Fibroblast of skin of right quadriceps (primary cell): ENCODE results near the gene INF2.

Experiments
- DNase-seq: peaks from one replicate; pipeline ENCODE4 v3.0.0-alpha.2; 2013

INF2 gene

DNA sequence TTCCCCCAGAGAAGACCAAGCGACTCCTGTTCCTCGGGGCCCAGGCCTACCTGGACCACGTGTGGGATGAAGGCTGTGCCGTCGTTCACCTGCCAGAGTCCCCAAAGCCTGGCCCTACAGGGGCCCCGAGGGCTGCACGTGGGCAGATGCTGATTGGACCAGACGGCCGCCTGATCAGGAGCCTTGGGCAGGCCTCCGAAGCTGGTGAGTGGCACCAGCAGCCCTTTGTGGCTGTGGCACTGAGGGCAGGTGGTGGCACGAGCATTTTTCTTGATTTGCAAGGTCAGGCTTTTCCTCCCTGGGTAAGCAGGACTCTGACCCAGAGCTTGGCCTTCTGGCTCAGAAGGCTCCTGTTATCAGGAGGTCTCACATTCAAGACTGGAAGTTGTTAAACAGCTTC, 66.2 kb downstream of the INF2 start:
- no peak for DNase-seq

DNA sequence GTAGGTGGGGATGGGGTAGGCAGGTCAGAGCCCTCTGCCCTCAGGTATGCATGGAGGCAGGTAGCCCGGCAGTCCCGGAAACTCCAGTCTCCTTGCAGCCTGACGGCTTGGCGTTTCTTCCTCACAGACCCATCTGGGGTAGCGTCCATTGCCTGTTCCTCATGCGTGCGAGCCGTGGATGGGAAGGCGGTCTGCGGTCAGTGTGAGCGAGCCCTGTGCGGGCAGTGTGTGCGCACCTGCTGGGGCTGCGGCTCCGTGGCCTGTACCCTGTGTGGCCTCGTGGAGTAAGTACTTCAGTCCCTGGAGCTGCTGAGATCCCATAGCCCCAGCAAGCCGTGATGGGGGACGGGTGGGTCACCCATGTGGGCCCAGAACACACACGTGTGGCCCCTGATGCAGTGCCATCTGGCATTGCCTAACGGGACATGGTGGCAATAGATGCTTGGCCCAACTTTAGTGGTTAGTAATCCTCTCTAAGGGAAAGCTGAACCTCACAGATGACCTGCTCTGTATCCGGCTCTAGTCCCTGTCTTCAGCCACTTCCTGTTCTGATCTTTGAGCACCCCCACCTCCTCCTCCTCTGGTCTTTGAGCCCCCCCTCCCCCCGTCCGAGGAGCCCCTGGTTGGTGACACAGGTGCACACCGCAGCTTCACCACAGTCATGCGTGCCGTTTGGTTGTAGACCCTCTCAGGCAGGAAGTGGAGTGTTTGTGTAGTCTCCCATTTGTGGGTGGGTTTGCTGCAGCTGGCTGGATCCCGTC, 67.2 kb downstream of the INF2 start:
- no peak for DNase-seq

DNA sequence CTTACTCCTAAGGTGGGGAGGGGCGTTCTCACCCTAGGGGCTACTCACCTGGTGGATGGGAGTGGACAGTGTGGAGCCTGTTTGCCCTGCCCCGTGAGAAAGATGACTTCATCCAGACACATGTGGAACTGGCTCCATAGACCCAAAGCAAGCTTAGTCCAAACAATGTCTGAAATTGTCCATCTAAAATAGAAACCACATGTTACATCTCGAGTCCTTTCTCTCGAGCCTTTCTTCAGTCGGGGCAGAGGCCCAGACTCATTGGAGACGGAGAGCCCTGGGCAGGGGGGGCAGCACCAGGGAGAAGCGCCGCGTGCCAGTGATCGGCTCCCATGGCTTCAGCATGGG, 67.8 kb downstream of the INF2 start:
- no peak for DNase-seq

DNA sequence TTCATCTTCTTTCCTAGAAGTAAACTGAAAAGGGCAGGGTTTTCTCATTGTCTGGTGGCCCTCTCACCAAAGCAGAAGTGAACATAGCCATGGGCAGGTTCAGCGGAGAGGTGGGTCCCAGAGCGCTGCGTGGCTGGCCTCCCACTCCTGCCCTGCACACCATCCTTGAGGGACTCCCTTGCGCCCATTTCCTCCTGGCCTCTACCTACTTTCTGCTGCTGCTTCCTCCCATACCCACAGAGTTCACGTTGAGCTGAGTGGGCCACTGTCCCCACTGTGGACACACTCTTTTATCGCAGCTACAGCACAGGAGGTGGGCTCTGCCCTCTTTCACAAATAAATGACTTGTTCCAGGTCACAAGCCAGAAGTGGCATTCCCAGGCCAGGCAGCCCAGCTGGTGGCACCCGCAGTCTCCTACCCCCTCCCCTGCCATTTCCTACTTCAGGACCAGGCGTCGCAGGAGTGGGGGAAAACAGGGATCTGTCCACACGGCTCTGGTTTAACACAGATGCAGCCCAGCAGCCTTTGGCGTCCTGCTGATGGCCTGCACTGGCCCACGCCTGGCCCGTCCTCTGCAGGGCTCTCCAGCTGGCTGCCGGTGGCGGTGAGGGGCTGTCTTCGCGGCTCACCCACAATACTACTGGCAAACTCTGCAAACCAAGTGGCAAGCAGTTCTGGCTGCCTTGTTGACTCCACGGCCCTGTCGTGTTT, 68.4 kb downstream of the INF2 start:
- no peak for DNase-seq

DNA sequence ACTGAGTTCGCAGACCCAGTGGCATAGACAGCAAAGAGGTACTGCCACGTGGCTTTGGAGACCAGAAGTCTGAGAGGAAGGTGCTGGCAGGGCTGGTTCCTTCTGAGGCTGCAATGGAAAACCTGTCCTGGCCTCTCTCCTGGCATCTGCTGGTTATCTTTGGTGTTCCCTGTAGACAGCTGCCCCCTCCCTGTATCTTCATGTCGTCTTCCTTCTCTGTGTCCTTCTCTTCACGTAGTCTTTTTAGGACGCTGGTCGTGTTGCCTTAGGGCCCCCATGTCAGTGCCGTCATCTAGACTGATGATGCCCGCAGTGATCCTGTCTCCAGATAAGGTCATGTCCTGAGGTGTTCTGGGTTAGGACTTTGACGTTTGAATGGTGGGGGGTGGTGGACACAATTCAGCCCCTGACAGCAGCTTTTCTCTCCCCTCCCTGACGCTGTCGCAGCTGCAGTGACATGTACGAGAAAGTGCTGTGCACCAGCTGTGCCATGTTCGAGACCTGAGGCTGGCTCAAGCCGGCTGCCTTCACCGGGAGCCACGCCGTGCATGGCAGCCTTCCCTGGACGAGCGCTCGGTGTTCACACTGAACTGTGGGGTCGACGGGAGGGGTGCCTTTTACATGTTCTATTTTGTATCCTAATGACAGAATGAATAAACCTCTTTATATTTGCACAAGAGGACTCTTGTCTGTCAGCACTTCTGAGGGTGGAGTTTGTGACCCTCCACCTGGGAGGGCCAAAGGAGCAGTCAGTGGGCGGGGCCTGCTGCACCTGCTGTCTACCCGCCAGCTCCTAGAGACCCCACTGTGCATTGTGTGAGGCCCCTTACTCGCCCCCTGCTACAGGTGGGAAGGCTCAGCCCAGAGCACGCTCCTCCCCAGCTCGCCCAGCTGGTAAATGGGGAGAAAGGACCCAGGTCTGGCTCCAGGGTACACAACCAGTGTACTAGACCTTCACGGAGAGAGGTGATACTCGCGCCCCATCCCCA, 69.9 kb downstream of the INF2 start:
- DNase-seq = no peak

DNA sequence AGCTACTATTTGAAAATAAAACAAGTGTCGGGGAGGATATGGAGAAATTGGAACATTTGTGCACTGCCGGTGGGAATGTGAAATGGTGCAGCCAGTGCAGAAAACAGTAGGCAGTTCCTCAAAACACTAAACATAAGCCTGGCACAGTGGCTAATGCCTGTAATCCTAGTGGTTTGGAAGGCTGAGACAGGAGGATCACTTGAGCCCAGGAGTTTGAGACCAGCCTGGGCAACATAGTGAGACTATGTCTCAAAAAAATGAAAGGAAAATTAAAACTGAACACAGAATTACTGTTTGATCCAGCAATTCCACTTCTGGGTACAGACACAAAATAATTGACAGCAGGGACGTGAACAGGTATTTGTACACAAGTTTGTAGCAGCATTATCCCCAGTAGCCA, 76.1 kb downstream of the INF2 start:
- no peak for DNase-seq

DNA sequence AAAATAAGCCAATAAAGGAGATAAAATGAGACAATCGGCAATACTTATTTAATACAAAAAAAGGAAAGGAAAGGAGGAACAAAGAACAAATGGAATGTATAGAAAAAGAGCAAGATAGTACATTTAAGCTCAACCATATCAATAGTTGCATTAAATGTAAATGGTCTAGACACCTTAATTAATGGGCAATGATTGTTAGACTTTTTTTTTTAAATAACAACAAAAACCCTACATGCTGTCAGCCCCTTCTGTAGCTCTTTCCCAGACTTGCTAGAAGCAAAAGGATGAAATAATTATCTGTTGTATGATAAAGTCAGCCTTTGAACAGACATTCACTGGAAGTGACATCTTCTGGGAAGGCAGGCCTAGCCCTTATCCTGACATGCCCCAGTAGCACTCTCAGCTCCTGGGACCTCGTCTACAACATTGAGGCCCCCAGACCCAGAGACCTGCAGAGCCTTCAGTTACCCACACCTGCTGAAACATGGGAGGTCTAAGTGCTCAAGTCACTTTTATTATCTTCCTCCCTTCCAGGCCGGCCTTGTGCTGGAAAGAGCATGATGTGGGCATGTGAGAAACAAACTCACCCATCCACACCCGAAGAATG, 76.9 kb downstream of the INF2 start:
- DNase-seq = no peak

DNA sequence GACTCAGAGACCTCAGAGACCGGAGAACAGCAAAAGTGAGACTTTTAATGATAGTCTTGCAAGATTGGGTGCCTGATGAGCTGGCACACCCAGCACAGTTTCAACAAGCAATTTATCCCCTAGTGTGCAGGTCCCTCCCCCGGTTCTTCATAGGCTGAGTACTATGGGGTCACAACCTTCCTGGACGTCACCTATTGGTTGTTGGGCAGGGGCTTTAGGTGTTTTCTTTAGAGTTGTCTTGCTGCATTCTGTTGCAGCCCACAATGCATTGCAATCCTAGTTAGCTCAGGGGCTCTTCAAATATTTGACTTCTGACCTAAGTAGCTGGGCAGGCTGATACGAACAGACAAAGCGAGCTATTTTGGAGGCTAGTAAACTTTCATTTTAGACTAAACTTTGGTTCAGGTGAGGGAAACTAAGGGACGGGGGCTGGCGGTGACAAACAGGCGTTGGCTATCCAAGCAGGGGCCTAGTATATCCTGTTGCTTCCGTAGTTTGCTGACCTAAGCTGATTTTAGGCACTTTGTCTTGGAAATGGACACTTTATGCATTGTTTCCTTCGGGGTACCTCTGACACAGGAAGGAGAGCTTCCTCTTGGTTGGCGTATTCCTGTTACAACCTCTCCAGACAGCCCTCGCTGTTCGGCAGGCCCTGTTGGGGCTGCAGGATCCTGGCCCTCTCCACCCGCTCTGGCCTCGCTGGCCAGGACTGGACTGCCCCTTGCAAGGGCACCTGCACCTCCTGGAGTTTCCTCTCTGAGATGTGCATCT, 77.6 kb downstream of the INF2 start:
- no peak for DNase-seq

DNA sequence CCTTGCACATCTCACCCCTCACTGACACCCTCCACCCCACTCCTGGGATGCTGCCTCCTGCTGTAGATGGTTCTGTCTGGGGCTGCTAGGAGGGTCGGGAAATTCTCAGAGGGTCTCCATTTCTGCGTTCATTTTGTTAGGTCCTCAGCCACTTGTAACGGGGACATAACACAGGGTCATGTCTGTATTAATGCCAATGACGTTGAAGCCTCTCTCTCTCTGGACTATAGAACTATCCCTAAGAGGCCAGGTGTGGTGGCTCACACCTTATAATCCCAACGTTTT, 78.2 kb downstream of the INF2 start:
- DNase-seq = no peak

DNA sequence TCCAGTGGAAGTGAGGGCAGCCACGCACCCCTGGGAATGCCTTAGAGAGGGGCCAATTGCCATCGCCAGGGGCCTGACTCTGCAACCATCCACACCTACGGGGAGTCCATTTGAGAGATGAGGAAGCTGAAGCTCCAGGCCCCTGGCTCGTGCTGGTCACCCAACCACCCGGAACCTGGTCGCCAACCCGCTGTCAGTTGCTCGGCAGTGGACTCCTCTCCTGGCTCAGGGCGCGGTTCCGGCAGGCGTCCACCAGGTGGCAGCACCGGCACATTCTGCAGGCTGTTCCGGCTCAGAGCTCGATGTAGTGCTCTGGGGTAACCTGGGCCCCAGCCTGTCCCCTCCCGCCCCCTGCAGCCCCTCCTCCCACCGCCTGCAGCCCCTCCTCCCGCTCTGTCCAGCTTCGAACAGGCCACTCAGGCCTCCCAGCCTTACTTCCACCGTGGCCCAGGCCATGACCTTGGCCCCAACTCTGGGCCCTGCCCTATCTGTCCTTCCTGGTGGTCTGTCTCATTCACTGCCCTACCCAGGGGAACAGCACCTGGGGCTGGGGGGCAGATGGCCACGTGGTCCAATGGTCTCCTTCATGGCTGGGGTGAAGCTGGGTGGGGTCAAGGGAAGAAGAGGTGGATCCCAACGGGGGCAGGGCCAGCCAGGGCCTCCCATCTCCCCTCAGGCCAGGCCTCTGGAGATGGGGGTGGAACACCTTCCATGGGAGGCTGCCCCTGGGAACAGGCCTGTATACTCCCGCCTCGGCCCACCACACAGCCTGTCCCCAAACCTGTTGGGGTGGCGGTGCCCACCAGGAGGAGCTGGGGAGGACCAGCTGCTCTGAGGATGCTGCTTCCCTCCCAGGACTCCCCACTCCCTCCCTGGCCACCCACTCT, 79.3 kb downstream of the INF2 start:
- peak; percentile 73 for DNase-seq

DNA sequence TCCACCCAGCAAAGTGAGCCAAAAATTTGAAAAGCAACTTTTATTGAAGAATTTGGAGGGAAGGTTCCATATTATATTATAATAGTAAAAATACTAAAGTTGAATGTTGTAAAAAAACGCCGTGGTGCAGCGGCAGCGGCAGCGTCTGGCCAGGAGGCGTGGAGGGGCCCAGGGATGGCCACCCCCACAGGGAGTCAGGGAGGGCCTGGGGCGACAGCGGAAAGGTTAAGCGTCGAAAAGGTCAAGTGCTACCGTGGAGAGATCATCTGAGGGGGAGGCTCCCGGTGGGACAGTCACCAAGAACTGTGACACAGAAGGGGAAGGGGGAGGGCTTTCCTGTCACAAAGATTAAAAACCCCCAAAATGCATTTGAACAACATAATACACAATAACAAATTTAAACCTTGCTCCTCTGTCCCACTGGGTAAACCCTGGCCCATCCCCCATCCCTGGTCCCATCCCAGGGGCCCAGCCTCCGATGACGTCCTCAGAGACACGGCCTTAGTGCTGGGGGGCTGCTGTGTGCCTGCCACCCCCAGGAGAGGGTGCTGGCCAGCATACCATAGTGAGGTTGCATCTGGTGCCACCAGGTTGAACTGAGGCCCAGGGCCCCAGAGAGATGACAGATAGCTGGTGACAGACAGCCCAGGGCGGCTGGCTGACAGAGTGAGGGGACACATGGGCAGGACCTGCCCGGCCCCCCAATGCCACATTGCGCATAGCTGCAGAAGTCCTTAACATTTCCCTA, 80.1 kb downstream of the INF2 start:
- DNase-seq = no peak

DNA sequence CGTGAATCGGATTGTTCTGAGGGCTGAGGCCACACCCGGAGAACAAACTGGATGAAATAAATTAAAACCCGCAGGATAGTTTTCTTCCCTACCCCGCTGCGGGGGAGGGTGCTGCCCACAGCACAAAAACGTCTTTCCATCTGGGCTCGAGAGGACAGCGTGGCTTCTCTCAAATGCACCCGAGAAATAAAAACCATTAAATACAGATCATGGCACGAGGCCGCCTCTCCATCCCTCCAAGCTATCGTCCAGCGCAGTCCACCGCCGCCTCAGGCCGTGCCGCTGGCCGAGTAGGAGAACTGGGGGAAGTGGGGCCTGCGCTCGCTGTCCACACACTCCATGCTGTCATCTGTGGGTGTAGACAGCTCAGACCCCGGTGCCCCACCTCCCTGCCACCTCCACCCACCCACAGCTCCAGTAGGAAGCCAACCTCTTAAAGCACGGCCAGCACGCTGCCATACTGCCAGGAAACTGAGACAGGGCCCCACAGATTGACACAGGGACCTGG, 80.7 kb downstream of the INF2 start:
- no peak for DNase-seq

DNA sequence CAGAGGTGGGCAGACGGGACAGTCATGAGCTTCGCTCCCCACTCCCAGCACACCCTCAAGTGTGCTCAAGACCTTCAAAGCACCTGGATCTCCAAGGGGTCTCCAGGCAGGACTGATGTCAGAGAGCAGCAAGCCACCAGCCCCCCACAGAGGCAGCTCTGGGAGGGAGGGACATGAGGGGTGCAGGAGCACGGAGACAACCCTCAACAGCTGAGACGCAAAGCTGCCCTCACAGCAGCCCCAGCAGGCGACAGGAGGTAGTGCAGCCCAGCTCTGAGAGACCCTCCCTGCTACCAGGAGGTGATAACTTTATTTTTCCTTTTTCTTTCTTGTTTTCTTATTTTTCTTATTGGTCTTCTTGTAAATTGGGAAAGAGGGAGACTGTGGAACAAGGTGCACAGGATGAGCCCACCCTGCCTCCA, 81.4 kb downstream of the INF2 start:
- DNase-seq = no peak

DNA sequence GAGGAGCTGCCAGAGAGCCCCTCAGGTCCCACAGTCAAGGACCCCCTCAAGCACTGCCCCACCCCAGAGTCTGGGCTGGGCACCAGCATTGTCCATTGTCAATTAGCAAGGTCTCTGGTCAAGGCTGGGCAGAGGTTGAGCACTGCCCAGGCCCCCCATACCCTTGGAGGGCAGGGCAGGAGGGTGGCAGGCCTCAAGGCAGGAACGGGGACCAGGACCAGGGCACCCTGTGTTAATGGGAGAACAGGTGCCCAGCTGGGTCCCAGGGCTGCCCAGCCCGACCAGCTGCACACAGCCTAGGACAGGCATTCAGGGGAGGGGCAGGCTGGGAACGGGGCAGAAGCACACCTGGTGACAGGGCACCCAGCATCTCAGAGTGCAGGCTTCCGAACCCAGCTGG, 82.0 kb downstream of the INF2 start:
- no peak for DNase-seq
